ENCODE measurements around the gene CYP11A1.

CYP11A1 gene

DNA sequence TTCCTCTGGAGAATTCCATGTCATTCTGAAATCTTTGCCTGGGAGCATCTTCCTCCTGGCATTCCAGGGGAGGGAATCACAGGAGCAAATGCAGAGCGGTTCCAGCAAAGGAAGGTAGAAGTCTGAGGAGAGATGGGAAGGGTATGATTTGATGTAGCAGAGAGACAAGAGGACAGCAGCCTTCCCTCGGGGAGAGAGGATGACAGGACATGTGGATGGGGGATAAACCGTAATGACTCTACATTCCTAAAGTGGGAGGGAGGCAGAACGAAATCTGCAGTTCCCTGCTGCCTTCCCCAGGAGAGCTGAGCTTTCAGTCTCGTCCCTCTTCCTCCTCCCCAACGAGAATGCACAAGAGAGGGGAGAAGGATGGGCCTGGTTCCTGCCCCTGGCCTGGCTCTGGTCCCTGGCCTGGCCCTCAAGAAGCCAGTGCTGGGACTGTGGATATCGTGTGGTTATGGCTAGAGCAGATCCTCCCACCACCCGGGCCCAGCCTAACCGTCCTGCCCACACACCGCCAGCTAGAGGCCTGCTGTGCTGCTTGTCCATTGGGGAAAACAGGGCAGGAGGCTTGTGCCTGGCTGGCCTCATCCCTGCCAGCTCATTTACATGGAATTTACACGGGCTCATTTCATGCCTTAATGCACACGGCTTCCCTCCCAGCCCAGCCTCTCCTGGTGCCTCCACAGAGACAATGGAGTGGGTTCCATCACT lies 39.7 kb upstream of the CYP11A1 start:
- H3K79me2 ChIP-seq (ENCODE audit: insufficient read depth, low read length) = no peaks in the 10 kb centered on the region
- TF ChIP-seq EZH2phosphoT487 (IDR thresholded peaks at IDR 0.05; ENCODE audit: borderline replicate concordance) = no peak
- TF ChIP-seq, protein P1, sequence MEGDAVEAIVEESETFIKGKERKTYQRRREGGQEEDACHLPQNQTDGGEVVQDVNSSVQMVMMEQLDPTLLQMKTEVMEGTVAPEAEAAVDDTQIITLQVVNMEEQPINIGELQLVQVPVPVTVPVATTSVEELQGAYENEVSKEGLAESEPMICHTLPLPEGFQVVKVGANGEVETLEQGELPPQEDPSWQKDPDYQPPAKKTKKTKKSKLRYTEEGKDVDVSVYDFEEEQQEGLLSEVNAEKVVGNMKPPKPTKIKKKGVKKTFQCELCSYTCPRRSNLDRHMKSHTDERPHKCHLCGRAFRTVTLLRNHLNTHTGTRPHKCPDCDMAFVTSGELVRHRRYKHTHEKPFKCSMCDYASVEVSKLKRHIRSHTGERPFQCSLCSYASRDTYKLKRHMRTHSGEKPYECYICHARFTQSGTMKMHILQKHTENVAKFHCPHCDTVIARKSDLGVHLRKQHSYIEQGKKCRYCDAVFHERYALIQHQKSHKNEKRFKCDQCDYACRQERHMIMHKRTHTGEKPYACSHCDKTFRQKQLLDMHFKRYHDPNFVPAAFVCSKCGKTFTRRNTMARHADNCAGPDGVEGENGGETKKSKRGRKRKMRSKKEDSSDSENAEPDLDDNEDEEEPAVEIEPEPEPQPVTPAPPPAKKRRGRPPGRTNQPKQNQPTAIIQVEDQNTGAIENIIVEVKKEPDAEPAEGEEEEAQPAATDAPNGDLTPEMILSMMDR (conservative IDR thresholded peaks at IDR 0.05; ENCODE audit: low read length) = no peak
- H3K27me3 ChIP-seq (ENCODE audit: insufficient read depth, low read length, poor library complexity, severe bottlenecking) = no peaks in the 10 kb centered on the region
- H3K4me2 ChIP-seq (ENCODE audit: low read depth, low read length, poor library complexity, severe bottlenecking) = no peak overlapping the region
- H3F3A ChIP-seq (ENCODE audit: low read depth) = no peaks in the 10 kb centered on the region
- H3K9me3 ChIP-seq (ENCODE audit: insufficient read depth, low read depth, low read length) = no peaks in the 10 kb centered on the region
- no peak overlapping the region for H3K9ac ChIP-seq (ENCODE audit: low read depth, low read length, poor library complexity, severe bottlenecking)
- H3K36me3 ChIP-seq (ENCODE audit: insufficient read depth, low read length) = peaks cover 23% of the 10 kb centered on the region; the same call in 1 of the 2 replicates
- no peaks in the 10 kb centered on the region for H4K20me1 ChIP-seq (ENCODE audit: insufficient read depth, low read length, poor library complexity, severe bottlenecking)
- H2AFZ ChIP-seq (ENCODE audit: low read length) = no peak overlapping the region
- H3K4me1 ChIP-seq (ENCODE audit: insufficient read depth, low read length, poor library complexity, severe bottlenecking) = peaks cover 24% of the 10 kb centered on the region
- no peak overlapping the region for H3K4me3 ChIP-seq (ENCODE audit: low read length, poor library complexity, severe bottlenecking)
- no peaks in the 10 kb centered on the region for H3K9me2 ChIP-seq (replicated peaks; ENCODE audit: low read depth, low read length)

DNA sequence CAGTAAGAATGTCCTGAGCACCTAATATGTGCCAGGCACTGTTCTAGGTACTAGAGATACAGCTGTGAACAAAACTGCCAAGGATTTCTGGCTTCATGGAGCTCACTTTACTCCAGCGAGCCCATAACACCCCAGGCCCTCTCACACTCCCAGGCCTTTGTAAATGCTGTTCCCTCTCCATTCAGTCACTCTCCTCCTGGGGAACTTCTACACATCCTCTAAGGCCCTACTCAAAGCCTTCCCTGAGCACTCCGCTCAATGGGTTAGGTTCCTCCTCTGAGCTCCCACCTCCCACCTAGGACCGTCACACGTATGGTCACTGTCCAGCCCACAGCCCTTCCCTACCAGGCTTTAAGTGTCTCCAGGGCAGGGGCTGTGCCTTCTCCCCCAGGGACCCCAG lies 39.1 kb upstream of the CYP11A1 start:
- no peaks in the 10 kb centered on the region for H3K79me2 ChIP-seq (ENCODE audit: insufficient read depth, low read length)
- no peak overlapping the region for H3K9ac ChIP-seq (ENCODE audit: low read depth, low read length, poor library complexity, severe bottlenecking)
- peaks cover 30% of the 10 kb centered on the region for H3K4me1 ChIP-seq (ENCODE audit: insufficient read depth, low read length, poor library complexity, severe bottlenecking)
- H3K9me2 ChIP-seq (replicated peaks; ENCODE audit: low read depth, low read length) = no peaks in the 10 kb centered on the region
- H3K27me3 ChIP-seq (ENCODE audit: insufficient read depth, low read length, poor library complexity, severe bottlenecking) = no peaks in the 10 kb centered on the region
- H4K20me1 ChIP-seq (ENCODE audit: insufficient read depth, low read length, poor library complexity, severe bottlenecking) = no peaks in the 10 kb centered on the region
- H3K4me3 ChIP-seq (ENCODE audit: low read length, poor library complexity, severe bottlenecking) = no peak overlapping the region
- no peak overlapping the region for H2AFZ ChIP-seq (ENCODE audit: low read length)
- no peak overlapping the region for H3K4me2 ChIP-seq (ENCODE audit: low read depth, low read length, poor library complexity, severe bottlenecking)
- no peak for TF ChIP-seq EZH2phosphoT487 (IDR thresholded peaks at IDR 0.05; ENCODE audit: borderline replicate concordance)
- TF ChIP-seq, protein P1 (conservative IDR thresholded peaks at IDR 0.05; ENCODE audit: low read length) = no peak
- H3F3A ChIP-seq (ENCODE audit: low read depth) = no peaks in the 10 kb centered on the region
- H3K36me3 ChIP-seq (ENCODE audit: insufficient read depth, low read length) = peaks cover 17% of the 10 kb centered on the region; the same call in 1 of the 2 replicates
- H3K9me3 ChIP-seq (ENCODE audit: insufficient read depth, low read depth, low read length) = no peaks in the 10 kb centered on the region

DNA sequence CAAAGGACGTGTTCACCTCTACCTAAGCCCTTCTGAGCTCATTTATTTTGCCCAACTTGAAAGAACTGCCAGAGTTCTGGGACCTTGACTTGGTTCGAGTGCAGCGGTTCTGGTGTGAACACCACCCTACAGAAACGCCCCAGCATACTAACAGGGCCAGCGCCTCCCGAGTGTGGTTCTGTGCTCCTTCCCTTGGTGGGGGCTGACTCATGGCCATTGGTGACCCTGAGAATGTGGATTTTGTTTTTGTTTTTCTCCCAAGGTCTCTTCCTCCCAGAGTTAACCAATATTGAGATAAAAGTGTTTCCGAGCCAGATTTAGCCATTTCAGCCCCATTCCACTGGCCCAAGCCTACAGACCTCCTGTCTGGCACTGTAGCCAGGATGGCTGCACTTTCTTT lies 38.4 kb upstream of the CYP11A1 start:
- TF ChIP-seq, protein P1 (conservative IDR thresholded peaks at IDR 0.05; ENCODE audit: low read length) = no peak
- TF ChIP-seq EZH2phosphoT487 (IDR thresholded peaks at IDR 0.05; ENCODE audit: borderline replicate concordance) = no peak

More for the DNA sequence above, 38.4 kb upstream of the CYP11A1 start:
- Histone ChIP-seq H3K4me2 (ENCODE audit: low read depth, low read length, poor library complexity, severe bottlenecking) (no peak overlapping the region), H3K9ac (ENCODE audit: low read depth, low read length, poor library complexity, severe bottlenecking) (no peak overlapping the region), H3F3A (ENCODE audit: low read depth) (no peaks in the 10 kb centered on the region), H3K9me2 (replicated peaks; ENCODE audit: low read depth, low read length) (no peaks in the 10 kb centered on the region), H3K36me3 (ENCODE audit: insufficient read depth, low read length) (peaks cover 10% of the 10 kb centered on the region; the same call in 1 of the 2 replicates), H3K79me2 (ENCODE audit: insufficient read depth, low read length) (no peaks in the 10 kb centered on the region), H2AFZ (ENCODE audit: low read length) (no peak overlapping the region), H3K27me3 (ENCODE audit: insufficient read depth, low read length, poor library complexity, severe bottlenecking) (no peaks in the 10 kb centered on the region), H3K4me1 (ENCODE audit: insufficient read depth, low read length, poor library complexity, severe bottlenecking) (peaks cover 37% of the 10 kb centered on the region), H3K9me3 (ENCODE audit: insufficient read depth, low read depth, low read length) (no peaks in the 10 kb centered on the region), H4K20me1 (ENCODE audit: insufficient read depth, low read length, poor library complexity, severe bottlenecking) (no peaks in the 10 kb centered on the region), H3K4me3 (ENCODE audit: low read length, poor library complexity, severe bottlenecking) (no peak overlapping the region)
